K562 (cell line): ENCODE data around the gene LGI4. TPM values are rescaled to one million over a fixed set of nuclear protein-coding genes. Genes with fewer than 3 reads are reported as not detected.

ENCODE experiments used
- ATAC-seq: fragments of 200-7000 bp; cut with Tn5 transposase; 3 replicates; pipeline ENCODE4 v1.9.1; 2020; ENCODE audit warnings: moderate library complexity
- BruUV-seq: library from RNA; stranded (reverse); fragments of 400-500 nt; replicated peaks from 2 replicates; lab custom pipeline; 2021; lab: Mats Ljungman, UMichigan
- CTCF ChIA-PET: fragments of 300-600 bp; formaldehyde crosslinking; extraction: SDS; loops from one replicate; lab custom pipeline; 2021; ENCODE audit warnings: low intra/inter-chr PET ratio; lab: Yijun Ruan, JAX
- POLR2A ChIA-PET: fragments of 300-600, 350-650 bp; sonication (Branson Sonifier 250); formaldehyde crosslinking; extraction: SDS; loops from one replicate; lab custom pipeline; 2021; ENCODE audit warnings: antibody characterized with exemption, inconsistent platforms; lab: Yijun Ruan, JAX
- DNase-seq, 4 experiments: peaks; one replicate each; pipeline versions ENCODE4 v3.0.0 to v3.0.0-alpha.2; 2011 to 2018; ENCODE audit warnings: low spot score in 3 of 4, mixed read lengths in 3 of 4; ENCODE audit errors: extremely low read depth in 1 of 4
- FAIRE-seq: peaks from 2 replicates; lab custom pipeline; 2011; peaks lifted over from hg19 to GRCh38; lab: Jason Lieb, UNC
- H2AFZ ChIP-seq: 2 replicates; pipeline ENCODE4 v1.6.0; 2011; ENCODE audit warnings: low read depth, low read length, control low read depth, inconsistent platforms
- H3K27ac ChIP-seq: fragments of 200-600 bp; 3 replicates; pipeline ENCODE4 v1.8.0; 2011; ENCODE audit warnings: low read depth, mild to moderate bottlenecking, control low read depth, inconsistent platforms, low read length, moderate library complexity, mixed read lengths; ENCODE audit errors: extremely low read depth
- H3K27me3 ChIP-seq, 2 experiments: fragments of 300-600 bp in 1 of 2; 2 replicates in 1 of 2; 3 replicates in 1 of 2; pipeline versions ENCODE4 v1.6.0 to v1.8.0; 2011; ENCODE audit warnings: inconsistent platforms in 2 of 2, low read length in 2 of 2, mild to moderate bottlenecking in 1 of 2, mixed read lengths in 1 of 2, moderate library complexity in 1 of 2; ENCODE audit not compliant: control insufficient read depth in 2 of 2, insufficient read depth in 2 of 2
- H3K36me3 ChIP-seq: fragments of 300-600 bp; 3 replicates; pipeline ENCODE4 v1.8.0; 2011; ENCODE audit warnings: mild to moderate bottlenecking, low read length, inconsistent platforms; ENCODE audit not compliant: control insufficient read depth, insufficient read depth
- H3K4me1 ChIP-seq, 2 experiments: fragments of 200-600 bp in 1 of 2; replicated peaks in 1 of 2; 2 replicates in 1 of 2; 3 replicates in 1 of 2; pipeline versions ENCODE4 v1.5.1 to v1.8.0; 2011; ENCODE audit warnings: inconsistent platforms in 2 of 2, low read length in 2 of 2, mild to moderate bottlenecking in 1 of 2, mixed read lengths in 1 of 2, moderate library complexity in 1 of 2; ENCODE audit not compliant: control insufficient read depth in 2 of 2, insufficient read depth in 2 of 2
- H3K4me2 ChIP-seq: 2 replicates; pipeline ENCODE4 v1.6.1; 2011; ENCODE audit warnings: low read length, control low read depth, inconsistent platforms, mixed read lengths; ENCODE audit not compliant: insufficient read depth
- H3K4me3 ChIP-seq: fragments of 200-600 bp; sonication (generic), shearing (Covaris generic); 2 replicates; pipeline ENCODE4 v1.5.1; 2016; ENCODE audit warnings: control low read depth, inconsistent platforms
- H3K79me2 ChIP-seq: fragments of 200-600 bp; 3 replicates; pipeline ENCODE4 v1.8.0; 2011; ENCODE audit warnings: low read length, inconsistent platforms; ENCODE audit not compliant: control insufficient read depth, insufficient read depth
- H3K9ac ChIP-seq, 2 experiments: 2 replicates each; pipeline versions ENCODE4 v1.6.0 to v1.6.1; 2011; ENCODE audit warnings: low read depth in 2 of 2, low read length in 2 of 2, control low read depth in 1 of 2, inconsistent platforms in 1 of 2, mild to moderate bottlenecking in 1 of 2, mixed read lengths in 1 of 2; ENCODE audit not compliant: insufficient read depth in 1 of 2
- H3K9me1 ChIP-seq: one replicate; pipeline ENCODE4 v1.6.0; 2011; ENCODE audit warnings: inconsistent platforms, mild to moderate bottlenecking, low read length, moderate library complexity; ENCODE audit not compliant: control insufficient read depth, insufficient read depth
- H3K9me3 ChIP-seq: replicated peaks from 2 replicates; pipeline ENCODE4 v1.5.1; 2011; ENCODE audit warnings: low read depth, low read length, inconsistent platforms; ENCODE audit not compliant: control insufficient read depth, insufficient read depth
- H4K20me1 ChIP-seq: replicated peaks from 2 replicates; pipeline ENCODE4 v1.6.1; 2011; ENCODE audit warnings: low read length, inconsistent platforms, mixed read lengths; ENCODE audit not compliant: control insufficient read depth, insufficient read depth
- BCOR ChIP-seq: fragments of 450-650 bp; IDR thresholded peaks from 2 replicates; pipeline ENCODE4 v1.6.1; 2016
- CBX1 ChIP-seq: sonication (generic); IDR thresholded peaks from 2 replicates; pipeline ENCODE4 v1.6.1; 2016; ENCODE audit warnings: antibody characterized with exemption, low read depth, mild to moderate bottlenecking
- CHD1 ChIP-seq: fragments of 200-600 bp; sonication (generic); IDR thresholded peaks from one replicate; pipeline ENCODE4 v1.6.1; 2012; ENCODE audit warnings: mild to moderate bottlenecking, moderate library complexity, low read length, inconsistent platforms
- E2F5 ChIP-seq: sonication (generic); formaldehyde crosslinking; IDR thresholded peaks from 2 replicates; pipeline ENCODE4 v1.8.0; 2022; ENCODE audit warnings: mild to moderate bottlenecking, missing genetic modification reagents
- ETV1 ChIP-seq: fragments of 450-650 bp; conservative IDR thresholded peaks from 2 replicates; pipeline ENCODE4 v1.6.1; 2016; ENCODE audit warnings: missing genetic modification characterization, control low read depth, low read depth, missing compliant biosample characterization
- FOXP4 ChIP-seq: sonication (generic); formaldehyde crosslinking; IDR thresholded peaks from 2 replicates; pipeline ENCODE4 v1.8.0; 2022; ENCODE audit warnings: mild to moderate bottlenecking, missing genetic modification reagents, borderline replicate concordance
- HDAC2 ChIP-seq: fragments of 450-650 bp; IDR thresholded peaks from 2 replicates; pipeline ENCODE4 v1.6.1; 2016; ENCODE audit warnings: mild to moderate bottlenecking
- KDM1A ChIP-seq, 2 experiments: fragments of 450-650 bp; IDR thresholded peaks; 2 replicates each; pipeline ENCODE4 v1.6.1; 2016; ENCODE audit warnings: mild to moderate bottlenecking in 2 of 2
- SMC3 ChIP-seq: conservative IDR thresholded peaks from 2 replicates; pipeline ENCODE4 v1.6.1; 2011; ENCODE audit warnings: low read depth, low read length, improper control_type of control experiment; ENCODE audit not compliant: insufficient read depth
- ZC3H11A ChIP-seq: IDR thresholded peaks from 2 replicates; pipeline ENCODE4 v1.6.1; 2012; ENCODE audit warnings: low read depth, low read length, improper control_type of control experiment
- ZNF232 ChIP-seq: sonication (generic); formaldehyde crosslinking; IDR thresholded peaks from 2 replicates; pipeline ENCODE4 v1.8.0; 2022; ENCODE audit warnings: mild to moderate bottlenecking, missing genetic modification reagents
- ZNF253 ChIP-seq: fragments of 250-450 bp; sonication (Bioruptor Pico); conservative IDR thresholded peaks from 2 replicates; pipeline ENCODE4 v1.6.1; 2021; ENCODE audit warnings: mild to moderate bottlenecking
- WGBS: fragments of 100-300 bp; shearing (Covaris generic); methylation state at CpG from one replicate; pipeline ENCODE4 v1.1.6; 2016; ENCODE audit warnings: low coverage, mixed read lengths; ENCODE audit not compliant: insufficient coverage; ENCODE audit errors: missing lambda C conversion rate; 5-methylcytosine and 5-hydroxymethylcytosine counted together
- in situ Hi-C: fragments of 300-500 bp; cut with MboI; formaldehyde crosslinking; loops from 4 replicates; pipeline ENCODE4 v1.15.0; 2018; ENCODE audit warnings: inconsistent platforms, mixed read lengths
- intact Hi-C: fragments of 100-400 bp; cut with micrococcal nuclease; formaldehyde crosslinking; loops from 2 replicates; pipeline ENCODE4 v1.14.2; 2022
- polyA plus RNA-seq, 8 experiments: library from polyadenylated mRNA; depleted of rRNA in 4 of 8; stranded (reverse) in 5 of 8; unstranded in 3 of 8; fragments of >200 nt; fragmentation: Nextera tagmentation in 2 of 8; fragmentation: Illumina TruSeq in 1 of 8; extraction: Ambion mirVana in 2 of 8; extraction: Trizol in 1 of 8; gene quantifications; 2 replicates each; pipeline versions ENCODE4 v1.2.1 to v1.2.3, GENCODE V29; 2011 to 2014; ENCODE audit warnings: inconsistent platforms in 1 of 8, missing spikeins in 1 of 8
- total RNA-seq, 7 experiments: library from RNA; depleted of rRNA in 6 of 7; stranded (reverse); fragments of >200 nt in 6 of 7; fragmentation: Illumina TruSeq in 2 of 7; extraction: Trizol in 2 of 7; gene quantifications; 2 replicates each; pipeline versions ENCODE4 v1.2.1 to v1.2.3, GENCODE V29; 2011 to 2021; ENCODE audit warnings: low replicate concordance in 1 of 7

LGI4 gene
- total and polyA plus RNA-seq, 9 of the 15 experiments (the other 6 are each of a cell fraction or from before 2014, with no cell fraction given), result 0.14 to 0.30 (median 0.24) TPM; not detected in 4

- H4K20me1 ChIP-seq, result 0 out of 2 replicates have a peak, but pooled peaks cover 4% of the 10 kb centered on the region
- no peak overlapping the region for H3K4me2 ChIP-seq
- in situ Hi-C loops (loop anchor here (10.0 kb wide), 1 partner anchor 301 kb away; no protein-coding TSS in a partner anchor), intact Hi-C loops (loop anchor here (5.0 kb wide), 1 partner anchor 164 kb away; no protein-coding TSS in a partner anchor)
- H3K9ac ChIP-seq, result no peak overlapping the region
- no peaks in the 10 kb centered on the region for H3K36me3 ChIP-seq
- no peak overlapping the region for H3K27ac ChIP-seq
- H3K4me3 ChIP-seq, result no peak overlapping the region
- H3K79me2 ChIP-seq, result no peaks in the 10 kb centered on the region
- FAIRE-seq (no peak), ATAC-seq (no peak), DNase-seq (no peak)
- ChIA-PET POLR2A (interaction anchor here (0.6 kb wide), 1 partner anchor 568 kb away, joined by 3 read pairs; the partner anchor contains the start of gene ZBTB32), CTCF (interaction anchor here (0.6 to 2.4 kb wide), 5 partner anchors 69 to 496 kb away, joined by 3 to 13 read pairs (median 8); no protein-coding TSS in a partner anchor)
- peaks cover 0 to 24% of the 10 kb centered on the region in 2 experiments; a peak in 4 of 5 replicates for H3K27me3 ChIP-seq
- 19% methylated on average over 11 of the region's 11 CpGs for WGBS
- TF ChIP-seq BCOR, result peak; percentile 68
- TF ChIP-seq HDAC2, result 0 out of 2 replicates have a peak, but pooled peaks have one; percentile 15
- TF ChIP-seq CBX1, result no peak
- TF ChIP-seq KDM1A (IDR thresholded peaks at IDR 0.05), result 0 out of 4 replicates have a peak, but pooled peaks of 1 of the 2 experiments have one; percentile 4
- no peak overlapping the region for H2AFZ ChIP-seq
- no peaks in the 10 kb centered on the region for H3K9me3 ChIP-seq
- peaks cover 3 to 40% of the 10 kb centered on the region in 2 experiments; a peak in 3 of 5 replicates for H3K4me1 ChIP-seq
- no TSS peak for BruUV-seq
- no peaks in the 10 kb centered on the region for H3K9me1 ChIP-seq
Measured at GRCh38 chr19:35136231-35136630, 1.4 kb upstream of the LGI4 start.

GRCh38 chr19:35135389-35135909, 590 bp upstream of the LGI4 start:
- 1% methylated on average over 6 of the region's 7 CpGs for WGBS
- no peak overlapping the region for H3K4me3 ChIP-seq
- H4K20me1 ChIP-seq, result 0 out of 2 replicates have a peak, but pooled peaks cover 4% of the 10 kb centered on the region
- BruUV-seq, result no TSS peak
- ChIA-PET CTCF (interaction anchor here (0.6 to 2.4 kb wide), 7 partner anchors 21 to 495 kb away, joined by 3 to 13 read pairs (median 8); no protein-coding TSS in a partner anchor), POLR2A (interaction anchor here (0.6 kb wide), 1 partner anchor 741 kb away, joined by 3 read pairs; no protein-coding TSS in a partner anchor)
- peak; percentile 86 to 93 (median 92) for DNase-seq
- intact Hi-C loops, result loop anchor here (1.0 to 5.0 kb wide), 3 partner anchors 68 to 297 kb away; no protein-coding TSS in a partner anchor
- no peaks in the 10 kb centered on the region for H3K79me2 ChIP-seq
- H3K9ac ChIP-seq, result no peak overlapping the region; a peak in 1 of 4 replicates
- H3K27ac ChIP-seq, result no peak overlapping the region
- ATAC-seq, result peak; percentile 98
- H3K36me3 ChIP-seq, result no peaks in the 10 kb centered on the region
- H3K27me3 ChIP-seq, result peaks cover 2 to 28% of the 10 kb centered on the region in 2 experiments; a peak in 4 of 5 replicates
- H3K4me1 ChIP-seq, result peaks cover 3 to 36% of the 10 kb centered on the region in 2 experiments; a peak in 3 of 5 replicates
- FAIRE-seq, result peak; percentile 93
- H3K9me1 ChIP-seq, result no peaks in the 10 kb centered on the region
- no peak overlapping the region for H2AFZ ChIP-seq
- in situ Hi-C loops, result loop anchor here (10.0 kb wide), 1 partner anchor 301 kb away; no protein-coding TSS in a partner anchor
- no peaks in the 10 kb centered on the region for H3K9me3 ChIP-seq
- H3K4me2 ChIP-seq, result no peak overlapping the region
- no peak for TF ChIP-seq ZNF253 (CRISPR knock-in tag)
- TF ChIP-seq E2F5 (CRISPR knock-in tag), result no peak
- TF ChIP-seq ETV1 (tag), result no peak
- TF ChIP-seq ZNF232 (CRISPR knock-in tag), result no peak
- peak; percentile 93 for TF ChIP-seq SMC3
- TF ChIP-seq CHD1, result no peak
- TF ChIP-seq ZC3H11A, result no peak
- no peak for TF ChIP-seq FOXP4 (CRISPR knock-in tag)
